Ovary (tissue), 3 donors: Measurements from ENCODE around the gene SELENOH.

Source experiments
- EP300 ChIP-seq: sonication (generic); formaldehyde crosslinking; IDR thresholded peaks from one replicate; pipeline ENCODE4 v1.6.1; 2017; ENCODE audit warnings: antibody characterized with exemption
- POLR2A ChIP-seq: fragments of 450-650 bp; IDR thresholded peaks from one replicate; pipeline ENCODE4 v1.6.1; 2017; ENCODE audit warnings: antibody characterized with exemption, mild to moderate bottlenecking, moderate library complexity
- TF ChIP-seq, protein P1 (sequence below), 3 donors: fragments of 450-650 bp in 2 of 3; fragments of 200-600 bp in 1 of 3; IDR thresholded peaks; one replicate each; pipeline versions ENCODE4 v1.5.1 to v1.8.0; 2016 to 2022; ENCODE audit warnings: antibody characterized with exemption in 3 of 3, mild to moderate bottlenecking in 1 of 3
- donor health status: DM: no; HTN: no; CAD: no.

DNA sequence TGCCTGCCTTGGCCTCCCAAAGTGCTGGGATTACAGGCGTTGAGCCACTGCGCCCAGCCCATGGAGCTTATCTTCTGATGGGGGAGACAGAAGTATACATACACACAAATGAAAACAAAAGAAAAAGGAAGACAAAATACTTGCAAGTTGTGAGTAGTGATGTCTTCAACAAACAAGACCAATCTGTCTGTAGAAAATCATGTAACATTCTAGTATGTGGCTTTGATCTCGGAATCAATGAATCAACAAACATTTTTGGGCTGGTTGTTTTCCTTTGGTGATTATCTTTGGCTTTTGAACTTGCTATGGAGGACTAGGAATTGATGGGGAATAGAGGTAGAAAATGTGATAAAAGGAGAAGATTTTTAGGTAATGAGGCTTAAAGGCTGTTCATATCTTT lies 16.9 kb downstream of the SELENOH start:
- TF ChIP-seq, protein P1, sequence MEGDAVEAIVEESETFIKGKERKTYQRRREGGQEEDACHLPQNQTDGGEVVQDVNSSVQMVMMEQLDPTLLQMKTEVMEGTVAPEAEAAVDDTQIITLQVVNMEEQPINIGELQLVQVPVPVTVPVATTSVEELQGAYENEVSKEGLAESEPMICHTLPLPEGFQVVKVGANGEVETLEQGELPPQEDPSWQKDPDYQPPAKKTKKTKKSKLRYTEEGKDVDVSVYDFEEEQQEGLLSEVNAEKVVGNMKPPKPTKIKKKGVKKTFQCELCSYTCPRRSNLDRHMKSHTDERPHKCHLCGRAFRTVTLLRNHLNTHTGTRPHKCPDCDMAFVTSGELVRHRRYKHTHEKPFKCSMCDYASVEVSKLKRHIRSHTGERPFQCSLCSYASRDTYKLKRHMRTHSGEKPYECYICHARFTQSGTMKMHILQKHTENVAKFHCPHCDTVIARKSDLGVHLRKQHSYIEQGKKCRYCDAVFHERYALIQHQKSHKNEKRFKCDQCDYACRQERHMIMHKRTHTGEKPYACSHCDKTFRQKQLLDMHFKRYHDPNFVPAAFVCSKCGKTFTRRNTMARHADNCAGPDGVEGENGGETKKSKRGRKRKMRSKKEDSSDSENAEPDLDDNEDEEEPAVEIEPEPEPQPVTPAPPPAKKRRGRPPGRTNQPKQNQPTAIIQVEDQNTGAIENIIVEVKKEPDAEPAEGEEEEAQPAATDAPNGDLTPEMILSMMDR (IDR thresholded peaks at IDR 0.05): no peak
- TF ChIP-seq POLR2A (no peak), EP300 (no peak)
